ENCODE measurements around the gene MRAP.

DNA sequence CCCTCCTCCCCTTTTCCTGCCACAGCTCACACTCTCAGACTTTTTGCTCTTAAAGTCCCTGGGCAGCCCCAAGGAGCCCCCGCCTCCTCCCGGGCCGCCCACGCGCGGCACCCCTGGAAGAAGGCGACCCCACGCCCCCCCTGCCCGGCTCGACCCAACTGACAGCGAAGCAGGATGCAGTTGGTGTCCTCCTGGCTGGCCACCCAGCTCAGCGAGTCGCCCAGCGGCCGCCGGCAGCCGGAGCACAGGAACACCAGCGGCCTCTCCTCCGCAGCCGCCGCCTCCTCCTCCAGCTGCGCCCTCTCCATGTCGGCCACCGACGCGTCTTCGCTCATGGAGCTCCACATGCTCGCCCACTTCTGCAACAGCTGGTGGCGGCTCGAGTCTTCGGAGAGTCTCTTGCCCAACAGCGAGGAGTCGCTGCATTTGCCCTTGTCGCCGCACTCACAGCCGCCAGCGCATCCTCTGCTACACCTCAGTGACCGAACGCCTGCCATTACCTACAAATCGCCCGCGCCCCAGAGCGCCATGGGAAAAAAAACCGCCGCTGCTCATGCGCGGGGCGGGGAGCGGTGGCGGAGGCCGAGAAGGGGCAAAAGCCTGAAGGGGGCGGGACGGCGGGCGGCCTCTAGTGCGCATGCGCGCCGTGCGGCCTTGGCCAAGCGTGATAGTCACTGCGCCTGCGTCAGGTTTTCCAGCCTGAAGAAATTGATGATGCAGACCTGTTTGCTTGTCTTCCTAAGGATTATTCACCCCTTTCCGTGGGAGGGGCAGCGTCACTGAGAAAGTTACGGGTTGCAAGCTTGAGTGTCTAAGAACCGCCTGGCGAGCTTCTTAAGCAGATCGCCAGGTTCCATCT is 19.9 kb upstream of the MRAP start, which contains the start of gene MIS18A:
- TF ChIP-seq, protein P1, sequence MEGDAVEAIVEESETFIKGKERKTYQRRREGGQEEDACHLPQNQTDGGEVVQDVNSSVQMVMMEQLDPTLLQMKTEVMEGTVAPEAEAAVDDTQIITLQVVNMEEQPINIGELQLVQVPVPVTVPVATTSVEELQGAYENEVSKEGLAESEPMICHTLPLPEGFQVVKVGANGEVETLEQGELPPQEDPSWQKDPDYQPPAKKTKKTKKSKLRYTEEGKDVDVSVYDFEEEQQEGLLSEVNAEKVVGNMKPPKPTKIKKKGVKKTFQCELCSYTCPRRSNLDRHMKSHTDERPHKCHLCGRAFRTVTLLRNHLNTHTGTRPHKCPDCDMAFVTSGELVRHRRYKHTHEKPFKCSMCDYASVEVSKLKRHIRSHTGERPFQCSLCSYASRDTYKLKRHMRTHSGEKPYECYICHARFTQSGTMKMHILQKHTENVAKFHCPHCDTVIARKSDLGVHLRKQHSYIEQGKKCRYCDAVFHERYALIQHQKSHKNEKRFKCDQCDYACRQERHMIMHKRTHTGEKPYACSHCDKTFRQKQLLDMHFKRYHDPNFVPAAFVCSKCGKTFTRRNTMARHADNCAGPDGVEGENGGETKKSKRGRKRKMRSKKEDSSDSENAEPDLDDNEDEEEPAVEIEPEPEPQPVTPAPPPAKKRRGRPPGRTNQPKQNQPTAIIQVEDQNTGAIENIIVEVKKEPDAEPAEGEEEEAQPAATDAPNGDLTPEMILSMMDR (conservative IDR thresholded peaks at IDR 0.05), result no peak
- no peak for TF ChIP-seq EZH2 (IDR thresholded peaks at IDR 0.05; ENCODE audit: low read depth)

Data from PC-9 (cell line).